Panc1 (cell line): ENCODE measurements around the gene WDR59. TPM values are rescaled to one million over a fixed set of nuclear protein-coding genes. Genes with fewer than 3 reads are reported as not detected.

ENCODE experiments used
- ATAC-seq: fragments of 200-7000 bp; cut with Tn5 transposase; 2 replicates; pipeline ENCODE4 v1.9.1; 2020; ENCODE audit warnings: mild to moderate bottlenecking, moderate library complexity
- BruUV-seq: library from RNA; stranded (reverse); fragments of 400-500 nt; replicated peaks from 2 replicates; lab custom pipeline; 2021; lab: Mats Ljungman, UMichigan
- CTCF ChIA-PET: fragments of 300-600 bp; sonication (Branson Sonifier 250); formaldehyde crosslinking; loops from one replicate; lab custom pipeline; 2022; ENCODE audit warnings: antibody characterized with exemption; lab: Charles Lee
- POLR2A ChIA-PET: fragments of 300-600 bp; sonication (Branson Sonifier 250); formaldehyde crosslinking; loops from one replicate; lab custom pipeline; 2022; ENCODE audit warnings: antibody characterized with exemption; lab: Charles Lee
- DNase-seq: peaks from one replicate; pipeline ENCODE4 v3.0.0-alpha.2; 2010; ENCODE audit warnings: low read depth, low spot score
- H3K27ac ChIP-seq: 2 replicates; pipeline ENCODE4 v1.5.1; 2011; ENCODE audit warnings: mild to moderate bottlenecking, low read length, inconsistent platforms
- H3K27me3 ChIP-seq: fragments of 200-500 bp; sonication (Bioruptor generic); 2 replicates; pipeline ENCODE4 v1.6.0; 2014; ENCODE audit warnings: low read length, inconsistent platforms; ENCODE audit not compliant: control insufficient read depth, insufficient read depth
- H3K36me3 ChIP-seq: fragments of 200-500 bp; sonication (Bioruptor generic); 2 replicates; pipeline ENCODE4 v1.5.1; 2014; ENCODE audit warnings: inconsistent platforms, mild to moderate bottlenecking, low read length, moderate library complexity; ENCODE audit not compliant: control insufficient read depth, insufficient read depth
- H3K4me1 ChIP-seq: 2 replicates; pipeline ENCODE4 v1.5.1; 2011; ENCODE audit warnings: inconsistent platforms, mild to moderate bottlenecking, low read length, moderate library complexity; ENCODE audit not compliant: control insufficient read depth, insufficient read depth
- H3K4me3 ChIP-seq, 2 experiments: 2 replicates each; pipeline ENCODE4 v1.5.1; 2011 to 2012; ENCODE audit warnings: low read depth in 2 of 2, low read length in 2 of 2, mild to moderate bottlenecking in 2 of 2, inconsistent platforms in 1 of 2, moderate library complexity in 1 of 2
- H3K9me3 ChIP-seq: fragments of 200-500 bp; sonication (Bioruptor generic); 2 replicates; pipeline ENCODE4 v1.5.1; 2014; ENCODE audit warnings: low read depth, mild to moderate bottlenecking, inconsistent platforms, low read length, moderate library complexity; ENCODE audit not compliant: control insufficient read depth, insufficient read depth
- POLR2AphosphoS5 ChIP-seq: IDR thresholded peaks from 2 replicates; pipeline ENCODE4 v1.6.1; 2012; ENCODE audit warnings: mild to moderate bottlenecking, low read depth, low read length, moderate library complexity
- SIN3A ChIP-seq: IDR thresholded peaks from 2 replicates; pipeline ENCODE4 v1.6.1; 2012; ENCODE audit warnings: low read depth, mild to moderate bottlenecking, low read length, moderate library complexity, borderline replicate concordance; ENCODE audit not compliant: insufficient read depth
- TCF7L2 ChIP-seq: IDR thresholded peaks from 2 replicates; pipeline ENCODE4 v1.6.1; 2011; ENCODE audit warnings: mild to moderate bottlenecking, low read depth, low read length, inconsistent platforms
- in situ Hi-C: cut with HindIII; loops from 2 replicates; pipeline ENCODE4 v1.10.0; 2016; ENCODE audit warnings: low sequenced_read_pairs, low pct_unique_long_range_greater_than_20kb
- intact Hi-C: fragments of 100-400 bp; cut with micrococcal nuclease; formaldehyde crosslinking; loops from one replicate; pipeline ENCODE4 v1.10.0; 2022; ENCODE audit not compliant: unreplicated experiment
- total RNA-seq: library from RNA; stranded (reverse); gene quantifications from one replicate; pipeline ENCODE4 v1.2.1, GENCODE V29; 2021; ENCODE audit not compliant: unreplicated experiment
- TF ChIP-seq, protein P1 (sequence below), 2 experiments: IDR thresholded peaks; 2 replicates each; pipeline ENCODE4 v1.6.1; 2011 to 2012; ENCODE audit warnings: low read depth in 2 of 2, control low read depth in 1 of 2, low read length in 1 of 2, mild to moderate bottlenecking in 1 of 2, moderate library complexity in 1 of 2; ENCODE audit not compliant: insufficient read depth in 1 of 2
- TF ChIP-seq, protein P2 (sequence below): fragments of 450-650 bp; IDR thresholded peaks from 2 replicates; pipeline ENCODE4 v1.5.1; 2017; ENCODE audit warnings: mild to moderate bottlenecking

The WDR59 gene
- total RNA-seq, 1 experiment from 2014 or later: 58.7 TPM

DNA sequence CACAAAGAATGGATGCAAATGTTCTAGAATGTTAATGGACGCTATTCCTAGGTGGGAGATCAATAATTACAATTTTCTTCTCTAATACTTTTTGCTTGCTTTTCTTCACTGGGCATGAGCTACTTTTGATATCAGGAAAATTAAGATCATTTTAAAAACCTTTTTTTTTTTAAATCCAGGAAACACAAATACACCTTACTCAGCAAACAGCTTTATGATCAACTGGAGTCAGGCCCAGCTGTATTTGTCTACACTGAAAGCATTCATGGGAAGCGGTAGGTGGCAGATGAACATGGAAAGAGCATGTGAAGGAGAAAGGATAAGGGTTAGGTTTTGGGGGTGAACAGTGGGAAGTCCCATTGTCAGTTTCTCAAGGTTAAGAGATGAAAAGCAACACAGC lies 97.8 kb downstream of the WDR59 start:
- in situ Hi-C loops (no loop called here), intact Hi-C loops (no loop called here)
- ChIA-PET CTCF (no interaction called here), POLR2A (no interaction called here)
- no peak overlapping the region for H3K4me3 ChIP-seq
- H3K4me1 ChIP-seq: no peaks in the 10 kb centered on the region
- no peaks in the 10 kb centered on the region for H3K9me3 ChIP-seq
- TF ChIP-seq, protein P1, sequence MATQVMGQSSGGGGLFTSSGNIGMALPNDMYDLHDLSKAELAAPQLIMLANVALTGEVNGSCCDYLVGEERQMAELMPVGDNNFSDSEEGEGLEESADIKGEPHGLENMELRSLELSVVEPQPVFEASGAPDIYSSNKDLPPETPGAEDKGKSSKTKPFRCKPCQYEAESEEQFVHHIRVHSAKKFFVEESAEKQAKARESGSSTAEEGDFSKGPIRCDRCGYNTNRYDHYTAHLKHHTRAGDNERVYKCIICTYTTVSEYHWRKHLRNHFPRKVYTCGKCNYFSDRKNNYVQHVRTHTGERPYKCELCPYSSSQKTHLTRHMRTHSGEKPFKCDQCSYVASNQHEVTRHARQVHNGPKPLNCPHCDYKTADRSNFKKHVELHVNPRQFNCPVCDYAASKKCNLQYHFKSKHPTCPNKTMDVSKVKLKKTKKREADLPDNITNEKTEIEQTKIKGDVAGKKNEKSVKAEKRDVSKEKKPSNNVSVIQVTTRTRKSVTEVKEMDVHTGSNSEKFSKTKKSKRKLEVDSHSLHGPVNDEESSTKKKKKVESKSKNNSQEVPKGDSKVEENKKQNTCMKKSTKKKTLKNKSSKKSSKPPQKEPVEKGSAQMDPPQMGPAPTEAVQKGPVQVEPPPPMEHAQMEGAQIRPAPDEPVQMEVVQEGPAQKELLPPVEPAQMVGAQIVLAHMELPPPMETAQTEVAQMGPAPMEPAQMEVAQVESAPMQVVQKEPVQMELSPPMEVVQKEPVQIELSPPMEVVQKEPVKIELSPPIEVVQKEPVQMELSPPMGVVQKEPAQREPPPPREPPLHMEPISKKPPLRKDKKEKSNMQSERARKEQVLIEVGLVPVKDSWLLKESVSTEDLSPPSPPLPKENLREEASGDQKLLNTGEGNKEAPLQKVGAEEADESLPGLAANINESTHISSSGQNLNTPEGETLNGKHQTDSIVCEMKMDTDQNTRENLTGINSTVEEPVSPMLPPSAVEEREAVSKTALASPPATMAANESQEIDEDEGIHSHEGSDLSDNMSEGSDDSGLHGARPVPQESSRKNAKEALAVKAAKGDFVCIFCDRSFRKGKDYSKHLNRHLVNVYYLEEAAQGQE (IDR thresholded peaks at IDR 0.05; ENCODE audit: insufficient read depth in 1 of 2, low read depth in 2 of 2, low read length in 1 of 2): no peak
- TF ChIP-seq, protein P2, sequence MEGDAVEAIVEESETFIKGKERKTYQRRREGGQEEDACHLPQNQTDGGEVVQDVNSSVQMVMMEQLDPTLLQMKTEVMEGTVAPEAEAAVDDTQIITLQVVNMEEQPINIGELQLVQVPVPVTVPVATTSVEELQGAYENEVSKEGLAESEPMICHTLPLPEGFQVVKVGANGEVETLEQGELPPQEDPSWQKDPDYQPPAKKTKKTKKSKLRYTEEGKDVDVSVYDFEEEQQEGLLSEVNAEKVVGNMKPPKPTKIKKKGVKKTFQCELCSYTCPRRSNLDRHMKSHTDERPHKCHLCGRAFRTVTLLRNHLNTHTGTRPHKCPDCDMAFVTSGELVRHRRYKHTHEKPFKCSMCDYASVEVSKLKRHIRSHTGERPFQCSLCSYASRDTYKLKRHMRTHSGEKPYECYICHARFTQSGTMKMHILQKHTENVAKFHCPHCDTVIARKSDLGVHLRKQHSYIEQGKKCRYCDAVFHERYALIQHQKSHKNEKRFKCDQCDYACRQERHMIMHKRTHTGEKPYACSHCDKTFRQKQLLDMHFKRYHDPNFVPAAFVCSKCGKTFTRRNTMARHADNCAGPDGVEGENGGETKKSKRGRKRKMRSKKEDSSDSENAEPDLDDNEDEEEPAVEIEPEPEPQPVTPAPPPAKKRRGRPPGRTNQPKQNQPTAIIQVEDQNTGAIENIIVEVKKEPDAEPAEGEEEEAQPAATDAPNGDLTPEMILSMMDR: no peak
- TF ChIP-seq SIN3A: no peak
- TF ChIP-seq TCF7L2: no peak
- TF ChIP-seq POLR2AphosphoS5: no peak
- BruUV-seq: no TSS peak
- ATAC-seq: no peak
- peaks cover 2% of the 10 kb centered on the region; the same call in 1 of the 2 replicates for H3K36me3 ChIP-seq
- no peak for DNase-seq
- H3K27ac ChIP-seq: no peak overlapping the region
- no peaks in the 10 kb centered on the region for H3K27me3 ChIP-seq

DNA sequence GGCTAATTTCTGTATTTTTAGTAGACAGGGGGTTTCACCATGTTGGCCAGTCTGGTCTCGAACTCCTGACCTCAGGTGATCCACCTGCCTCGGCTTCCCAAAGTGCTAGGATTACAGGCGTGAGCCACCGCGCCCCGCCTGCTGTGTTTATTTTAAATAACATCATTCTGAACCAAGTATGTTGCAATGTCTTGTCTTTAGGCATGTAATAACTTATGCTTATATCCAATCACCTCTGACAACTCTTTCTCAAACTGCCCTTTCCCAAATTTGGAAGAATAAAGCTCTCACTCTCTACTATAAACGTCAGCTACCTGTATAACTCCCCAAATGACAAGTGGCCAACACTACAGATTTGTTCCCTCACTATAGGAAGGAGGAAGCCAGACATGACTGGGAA lies 107.2 kb downstream of the WDR59 start:
- TF ChIP-seq TCF7L2 (no peak), SIN3A (no peak), POLR2AphosphoS5 (no peak)
- TF ChIP-seq, protein P2: no peak
- TF ChIP-seq, protein P1 (IDR thresholded peaks at IDR 0.05; ENCODE audit: insufficient read depth in 1 of 2, low read depth in 2 of 2, low read length in 1 of 2): no peak
- ChIA-PET POLR2A (no interaction called here), CTCF (no interaction called here)
- intact Hi-C loops (no loop called here), in situ Hi-C loops (no loop called here)
- Histone ChIP-seq H3K27ac (no peak overlapping the region), H3K4me1 (no peaks in the 10 kb centered on the region), H3K27me3 (no peaks in the 10 kb centered on the region), H3K9me3 (no peaks in the 10 kb centered on the region), H3K4me3 (no peak overlapping the region), H3K36me3 (no peaks in the 10 kb centered on the region; the same call in 1 of the 2 replicates)
- BruUV-seq: no TSS peak
- no peak for DNase-seq
- no peak for ATAC-seq
